Endometrium (tissue), 2 donors: ENCODE results near the gene PCBD1.

Source experiments
- FAIRE-seq: peaks from 2 replicates; lab custom pipeline; 2012; peaks lifted over from hg19 to GRCh38; lab: Jason Lieb, UNC
- donor health status: control.
- donor health status: control.

Gene PCBD1

GRCh38 chr10:70833601-70834000 lies 54.8 kb downstream of the PCBD1 start:
- no peak for FAIRE-seq
